ENCODE data around the gene DENND2A. TPM values are rescaled to one million over a fixed set of nuclear protein-coding genes. Genes with fewer than 3 reads are reported as not detected.
"Not testable (repeated sequence)": the region's sequence is repeated elsewhere in the genome, so short reads cannot be mapped to it uniquely, and the experiment has no call there.

Gene DENND2A
- total RNA-seq, 4 donors from 2014 or later = 0.97 to 2.5 (median 2.2) TPM

DNA sequence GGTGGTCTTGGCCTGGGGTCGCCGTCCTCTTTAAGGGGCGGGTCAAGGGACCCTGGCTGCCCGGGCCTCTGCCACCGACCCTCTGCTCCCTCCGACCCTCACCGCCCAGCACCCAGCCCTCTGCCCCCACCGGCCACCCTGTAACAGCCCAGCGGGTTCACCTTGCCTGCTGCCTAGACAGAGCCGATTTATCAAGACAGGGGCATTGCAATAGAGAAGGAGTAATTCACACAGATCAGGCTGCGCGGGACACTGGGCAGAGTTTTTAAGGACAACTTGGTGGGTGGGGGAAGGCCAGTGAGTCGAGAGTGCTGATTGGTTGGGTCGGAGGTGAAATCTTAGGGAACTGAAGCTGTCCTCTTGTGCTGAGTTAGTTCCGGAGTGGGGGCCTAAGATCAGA, 31.4 kb upstream of the DENND2A start:
- no peak overlapping the region for H3K4me3 ChIP-seq (ENCODE audit: low read depth, poor library complexity, severe bottlenecking)
- intact Hi-C loops (cut with DNase I; ENCODE audit: low total_unique reads) = no loop called here
- no peak for DNase-seq (ENCODE audit: low spot score in 2 of 2)
- no peak for TF ChIP-seq CTCF (IDR thresholded peaks at IDR 0.05)
- no peak for TF ChIP-seq POLR2A (IDR thresholded peaks at IDR 0.05)
- 80 to 82% methylated on average over 15 of the region's 15 CpGs for WGBS, 2 donors

DNA sequence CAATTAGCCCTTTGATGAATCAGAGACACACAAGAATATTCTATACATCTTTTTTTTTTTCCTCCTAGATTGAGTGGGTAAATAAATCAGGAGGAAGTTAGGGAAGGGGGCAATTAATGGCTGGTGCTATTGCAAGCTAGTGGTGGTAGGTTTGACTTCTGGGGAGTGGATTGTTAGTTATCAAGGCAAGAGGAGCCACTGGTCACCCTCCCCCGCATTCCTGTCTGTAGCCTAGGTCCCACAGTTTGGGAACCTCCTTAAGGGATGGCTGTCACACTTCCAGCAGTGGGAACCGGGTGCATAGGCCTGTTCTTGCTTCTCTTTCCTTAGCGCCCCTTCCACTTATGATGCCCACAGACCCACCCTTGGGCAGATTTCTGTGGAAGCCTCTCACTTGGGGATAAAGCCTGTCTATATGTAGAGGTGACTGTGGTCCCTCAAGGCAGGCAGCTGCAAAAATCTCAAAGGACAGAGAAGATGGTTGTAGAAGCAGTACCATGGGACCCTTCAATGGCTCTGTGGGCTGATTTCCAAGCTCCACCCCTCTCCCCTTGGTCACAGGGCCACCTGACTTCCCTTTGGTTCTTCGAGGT, 29.8 kb upstream of the DENND2A start:
- H3K4me3 ChIP-seq (ENCODE audit: low read depth, poor library complexity, severe bottlenecking) = no peak overlapping the region
- intact Hi-C loops (cut with DNase I; ENCODE audit: low total_unique reads) = no loop called here
- DNase-seq (ENCODE audit: low spot score in 2 of 2) = no peak
- 60 to 64% methylated on average over 4 of the region's 4 CpGs for WGBS, 2 donors
- TF ChIP-seq CTCF (IDR thresholded peaks at IDR 0.05) = no peak
- TF ChIP-seq POLR2A (IDR thresholded peaks at IDR 0.05) = no peak

GRCh38 chr7:140669862-140670261, 29.2 kb upstream of the DENND2A start:
- 67 to 76% methylated on average over 10 of the region's 10 CpGs for WGBS, 2 donors
- DNase-seq (ENCODE audit: low spot score in 2 of 2); H3K4me3 ChIP-seq (ENCODE audit: low read depth, poor library complexity, severe bottlenecking); intact Hi-C loops (cut with DNase I; ENCODE audit: low total_unique reads): not testable (repeated sequence)

- no peak for DNase-seq (ENCODE audit: low spot score in 2 of 2)
- H3K4me3 ChIP-seq (ENCODE audit: low read depth, poor library complexity, severe bottlenecking) = no peak overlapping the region
- WGBS, 2 donors = 88 to 91% methylated on average over 3 of the region's 3 CpGs
- intact Hi-C loops (cut with DNase I; ENCODE audit: low total_unique reads) = no loop called here
- TF ChIP-seq POLR2A (IDR thresholded peaks at IDR 0.05) (no peak), CTCF (IDR thresholded peaks at IDR 0.05) (no peak)
Observed at GRCh38 chr7:140669352-140669751, 28.7 kb upstream of the DENND2A start.

DNA sequence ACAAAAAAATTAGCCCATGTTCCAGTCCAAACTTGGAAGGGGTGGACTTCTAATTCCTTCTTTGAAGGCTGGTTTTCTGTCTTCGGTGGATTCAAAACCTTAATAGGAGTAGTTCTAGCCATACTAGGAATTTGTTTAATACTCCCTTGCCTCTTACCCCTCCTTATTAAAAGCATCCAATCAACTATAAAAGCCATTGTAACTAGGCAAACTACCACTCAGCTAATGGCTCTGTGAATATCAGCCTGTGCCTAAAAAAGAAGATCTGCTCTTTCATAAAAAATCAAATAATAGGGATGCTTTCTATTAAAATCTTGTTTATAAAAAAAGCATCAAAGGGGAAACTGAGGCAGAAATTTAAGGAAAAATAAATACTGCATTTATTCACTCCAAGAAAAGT, 28.0 kb upstream of the DENND2A start:
- intact Hi-C loops (cut with DNase I; ENCODE audit: low total_unique reads) = no loop called here
- WGBS, 2 donors = 85 to 87% methylated on average over 1 of the region's 1 CpG
- DNase-seq (ENCODE audit: low spot score in 2 of 2) = no peak
- H3K4me3 ChIP-seq (ENCODE audit: low read depth, poor library complexity, severe bottlenecking) = no peak overlapping the region
- TF ChIP-seq POLR2A (IDR thresholded peaks at IDR 0.05) = no peak
- TF ChIP-seq CTCF (IDR thresholded peaks at IDR 0.05) = no peak

DNA sequence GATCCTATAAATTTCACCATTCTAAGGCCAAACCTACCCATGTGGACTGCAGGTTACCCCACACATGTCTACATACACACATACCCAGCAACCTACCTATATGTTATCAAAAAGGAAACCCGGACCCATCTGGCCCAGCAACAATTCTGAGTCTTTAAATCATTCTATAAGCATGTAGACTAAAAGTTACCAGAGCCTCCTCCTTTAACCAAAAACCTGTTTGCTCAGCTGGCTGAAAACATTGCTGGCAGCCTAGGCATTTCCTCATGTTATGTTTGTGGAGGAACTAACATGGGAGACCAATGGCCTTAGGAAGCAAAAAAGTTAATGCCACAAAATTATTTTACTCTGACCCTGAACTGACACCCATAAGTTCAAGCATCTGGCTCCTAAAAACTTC, 26.9 kb upstream of the DENND2A start:
- DNase-seq (ENCODE audit: low spot score in 2 of 2) = no peak
- no peak overlapping the region for H3K4me3 ChIP-seq (ENCODE audit: low read depth, poor library complexity, severe bottlenecking)
- WGBS, 2 donors = 69 to 76% methylated on average over 1 of the region's 1 CpG
- intact Hi-C loops (cut with DNase I; ENCODE audit: low total_unique reads) = no loop called here
- TF ChIP-seq POLR2A (IDR thresholded peaks at IDR 0.05) (no peak), CTCF (IDR thresholded peaks at IDR 0.05) (no peak)

GRCh38 chr7:140662938-140663337, 22.3 kb upstream of the DENND2A start:
- DNase-seq (ENCODE audit: low spot score in 2 of 2); intact Hi-C loops (cut with DNase I; ENCODE audit: low total_unique reads); H3K4me3 ChIP-seq (ENCODE audit: low read depth, poor library complexity, severe bottlenecking): not testable (repeated sequence)
- WGBS, 2 donors = 74 to 98% methylated on average over 2 of the region's 2 CpGs
